Hematopoietic multipotent progenitor cell (in vitro differentiated cells): Measurements from ENCODE around the gene PROX2. TPM values are rescaled to one million over a fixed set of nuclear protein-coding genes. Genes with fewer than 3 reads are reported as not detected.
A peak's percentile ranks its signal among the peaks of the same experiment; 100 is the strongest.

Experiments
- DNase-seq, 3 donors: peaks; one replicate each; pipeline ENCODE4 v3.0.0-alpha.2; 2011 to 2015; ENCODE audit warnings: low read depth in 2 of 3, low spot score in 2 of 3
- total RNA-seq: library from RNA; depleted of rRNA; stranded (reverse); fragments of >200 nt; gene quantifications from one replicate; pipeline ENCODE4 v1.2.3, GENCODE V29; 2012

The PROX2 gene
- total RNA-seq, 1 donor: 0.27 TPM

GRCh38 chr14:74882103-74882920 is 6.4 kb upstream of the PROX2 start:
- peak in 2 of 3 donors; percentile 39 to 68 for DNase-seq

DNA sequence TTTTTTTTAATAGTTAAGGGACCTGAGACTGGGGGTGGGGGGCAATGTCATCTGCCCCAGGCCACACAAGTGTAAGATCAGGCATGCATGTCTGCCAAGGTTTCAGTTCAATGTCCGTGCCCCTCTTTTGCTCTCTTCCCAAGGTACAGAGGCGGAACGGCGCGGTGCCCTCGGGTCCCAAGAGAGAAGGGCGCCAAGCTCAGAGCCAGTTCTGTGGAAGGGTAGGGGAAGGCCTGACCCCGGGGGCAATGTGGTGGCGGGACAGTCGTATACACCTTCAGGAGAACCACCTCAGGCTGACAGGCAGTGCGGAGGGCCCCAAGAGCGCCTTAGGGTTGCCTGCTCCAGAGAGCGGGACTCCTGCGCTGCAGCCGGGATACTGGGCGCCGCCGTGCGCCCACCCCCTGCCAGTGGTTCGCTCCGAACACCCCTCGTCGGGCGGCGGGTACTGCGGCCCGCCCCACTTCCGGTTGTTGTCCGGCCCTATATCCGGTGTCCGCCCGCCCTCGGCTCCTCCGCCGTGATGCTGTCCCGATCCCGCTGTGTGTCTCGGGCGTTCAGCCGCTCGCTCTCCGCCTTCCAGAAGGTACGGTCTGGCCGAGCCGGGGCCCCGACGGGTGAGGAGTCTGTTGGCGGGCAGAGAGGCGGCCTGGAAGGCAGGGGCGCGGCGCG is 5.6 kb upstream of the PROX2 start, which contains the start of gene DLST:
Gene DLST, plus strand, starts transcription at position 486 of the 672 bp plus-strand sequence. Its CDS starts 38 bp downstream, at position 524.
- peak; percentile 71 to 84 (median 82) for DNase-seq

DNA sequence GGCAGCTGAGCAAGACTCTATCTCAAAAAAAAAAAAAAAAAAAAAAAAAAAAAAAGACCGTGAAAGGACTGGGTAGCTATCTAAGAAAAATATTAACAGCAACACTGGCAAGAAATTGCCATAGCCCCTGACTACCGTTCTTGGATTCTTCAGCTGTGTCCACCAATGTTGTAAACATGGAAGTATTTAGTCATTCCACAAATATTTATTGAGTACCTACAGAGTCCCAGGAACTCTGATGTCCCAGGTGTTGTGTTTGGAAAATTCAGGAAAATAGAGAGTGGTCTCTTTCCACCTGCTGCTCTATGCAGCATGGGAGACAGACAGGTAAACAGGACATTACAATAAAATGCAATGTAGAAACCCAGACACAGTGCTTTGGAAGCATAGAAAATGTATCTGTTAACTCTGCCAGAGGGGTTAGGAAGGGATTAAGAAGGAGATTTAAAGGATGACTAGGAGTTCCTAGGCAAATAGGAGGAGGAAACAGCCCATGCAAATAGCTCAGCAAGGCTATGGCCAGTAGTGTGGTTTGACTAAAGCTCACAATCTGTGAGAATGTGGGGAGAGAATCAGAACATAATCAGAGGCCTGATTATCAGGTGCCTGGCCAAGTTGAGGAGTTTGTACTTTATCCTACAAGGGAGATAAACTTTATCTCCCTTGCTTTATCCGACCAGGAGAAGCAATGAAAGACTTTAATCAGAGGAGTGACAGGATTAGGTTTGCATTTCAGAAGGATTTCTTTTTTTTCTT is 3.7 kb upstream of the PROX2 start:
- DNase-seq: no peak

- DNase-seq: no peak
Observed at GRCh38 chr14:74875204-74875603, 741 bp downstream of the PROX2 start.

- DNase-seq: no peak
Observed at GRCh38 chr14:74871819-74872218, 4.1 kb downstream of the PROX2 start.

- no peak for DNase-seq
Observed at GRCh38 chr14:74868739-74869138, 7.2 kb downstream of the PROX2 start.

- peak in 2 of 3 donors; percentile 53 to 85 for DNase-seq
Observed at GRCh38 chr14:74867673-74868072, 8.3 kb downstream of the PROX2 start.

DNA sequence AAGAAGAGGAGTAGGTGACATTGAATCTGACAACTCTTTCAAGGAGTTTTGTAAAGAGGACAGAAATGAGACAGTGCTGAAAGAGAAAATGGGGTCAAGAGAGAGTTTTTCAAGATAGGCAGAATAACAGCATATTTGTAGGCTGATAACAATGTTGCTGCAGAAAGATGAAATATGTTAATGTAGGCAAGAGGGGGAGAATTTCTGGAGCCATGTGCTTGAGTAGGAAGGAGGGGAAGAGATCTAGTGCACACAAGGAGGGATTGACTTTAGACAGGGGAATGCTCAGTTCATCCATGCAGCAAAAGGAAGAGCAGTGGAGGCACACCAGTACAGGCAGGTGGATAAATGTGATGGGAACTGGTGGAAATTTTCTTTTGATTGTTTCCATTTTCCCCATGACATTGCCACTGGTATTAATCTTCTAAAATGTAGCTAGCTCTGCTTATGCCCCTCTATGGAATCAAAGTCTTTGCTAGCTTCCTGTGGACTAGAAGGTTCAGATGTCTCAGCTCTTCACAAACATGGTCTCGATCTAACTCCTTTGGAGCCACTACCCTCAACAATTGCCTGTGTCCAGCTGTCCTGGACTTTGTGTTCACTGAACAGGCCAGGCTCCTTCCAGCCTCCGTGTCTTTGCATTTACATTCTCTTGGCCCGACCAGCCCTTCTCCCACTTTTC is 9.1 kb downstream of the PROX2 start:
- DNase-seq: no peak

DNA sequence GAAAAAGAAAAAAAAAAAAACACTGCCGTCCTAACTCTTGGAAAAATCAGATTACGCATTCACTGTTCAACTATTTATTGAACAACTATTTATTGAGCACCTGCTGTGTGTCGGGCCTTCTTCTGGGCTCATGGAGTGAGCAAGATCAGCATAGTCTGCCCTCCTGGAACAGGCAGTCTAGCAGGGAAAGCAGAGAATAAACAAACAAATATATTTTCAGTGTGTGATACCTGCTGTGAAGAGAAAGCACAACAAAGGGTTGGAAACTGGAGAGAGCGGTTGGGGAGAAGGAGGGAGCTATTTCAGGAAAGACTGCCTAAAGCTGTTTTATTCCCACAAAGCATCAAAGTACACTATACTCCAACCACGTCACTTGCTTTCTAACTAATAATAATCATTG is 10.8 kb downstream of the PROX2 start:
- no peak for DNase-seq

DNA sequence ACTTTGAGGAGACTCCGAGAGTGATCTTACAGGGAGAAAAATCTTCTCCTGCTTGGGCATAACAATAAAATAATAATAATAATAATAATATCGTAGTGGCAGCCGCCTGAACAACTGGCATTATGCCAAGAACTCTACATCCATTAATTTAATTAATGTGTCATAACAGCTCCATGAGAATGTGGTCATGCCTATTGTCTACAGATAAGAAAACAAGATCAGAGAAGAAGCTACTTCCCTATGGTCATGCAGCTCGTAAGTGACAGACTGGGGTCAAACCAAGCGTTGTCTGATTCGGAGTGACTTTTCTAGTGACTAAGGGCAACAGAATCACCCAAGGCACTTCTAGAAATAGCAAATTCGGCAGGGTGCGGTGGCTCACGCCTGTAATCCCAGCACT is 11.7 kb downstream of the PROX2 start:
- peak in 1 of 3 donors; percentile 28 for DNase-seq

- peak in 1 of 3 donors; percentile 50 for DNase-seq
Observed at GRCh38 chr14:74863274-74863673, 12.7 kb downstream of the PROX2 start.

DNA sequence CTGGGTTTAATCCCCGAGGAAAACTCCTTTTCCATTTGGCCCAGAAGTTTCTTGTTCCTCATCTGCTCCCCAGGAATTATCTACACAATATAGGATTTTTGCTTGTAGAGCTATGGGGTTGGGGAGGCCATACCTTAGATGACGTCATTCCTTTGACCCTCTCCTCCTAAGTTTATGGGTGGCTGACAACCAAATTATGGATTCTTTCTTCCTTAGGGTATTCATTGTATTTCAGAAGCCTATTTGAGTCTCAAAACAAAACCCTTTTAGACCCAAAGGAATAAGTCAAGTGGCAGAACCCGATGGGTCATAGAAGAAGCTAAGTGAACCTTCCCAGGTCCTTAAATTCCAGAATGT is 14.2 kb downstream of the PROX2 start:
- no peak for DNase-seq

GRCh38 chr14:74860899-74861733 is 14.8 kb downstream of the PROX2 start:
- peak; percentile 79 to 92 (median 79) for DNase-seq

- DNase-seq: no peak
Observed at GRCh38 chr14:74859757-74860552, 16.0 kb downstream of the PROX2 start.

DNA sequence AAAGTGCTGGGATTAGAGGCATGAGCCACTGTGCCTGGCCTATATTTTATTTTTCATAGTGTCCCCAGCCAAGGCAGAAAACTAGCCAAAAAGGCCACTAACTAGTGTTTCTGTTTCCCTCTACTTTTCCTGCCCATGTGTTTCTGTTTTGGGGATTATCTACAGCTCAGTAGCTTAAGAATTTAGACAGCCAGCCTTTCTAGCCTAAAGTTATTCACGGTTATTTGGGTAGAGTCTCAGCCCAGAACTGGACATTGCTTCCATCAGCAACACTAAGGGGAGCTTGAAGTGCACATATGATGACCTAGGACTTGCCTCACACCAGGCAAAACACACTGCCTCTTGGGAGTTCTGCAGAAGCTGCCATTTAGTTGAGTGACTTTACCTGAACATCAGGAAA is 17.9 kb downstream of the PROX2 start:
- no peak for DNase-seq

GRCh38 chr14:74856366-74856765 is 19.6 kb downstream of the PROX2 start:
- no peak for DNase-seq

DNA sequence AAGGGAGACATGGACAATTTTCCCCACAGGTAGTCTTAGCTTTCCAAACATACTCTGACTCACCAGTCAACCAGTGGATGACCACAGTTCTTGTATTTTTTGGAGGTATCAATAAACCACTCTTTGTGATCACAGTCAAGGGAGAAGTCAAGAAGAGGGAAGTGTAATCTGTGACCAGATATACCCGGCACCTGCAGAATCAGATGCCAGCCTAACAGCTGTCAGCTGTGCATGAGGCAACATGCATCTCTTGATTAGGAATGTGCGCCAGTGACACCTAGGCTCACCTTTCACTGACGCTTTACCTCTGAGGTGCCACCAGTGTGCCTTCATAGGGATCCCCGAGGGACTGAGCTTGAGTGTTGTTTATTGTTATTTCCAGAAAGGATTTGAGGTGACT is 20.0 kb downstream of the PROX2 start:
- DNase-seq: no peak

GRCh38 chr14:74855021-74855420 is 20.9 kb downstream of the PROX2 start:
- no peak for DNase-seq

GRCh38 chr14:74853581-74853980 is 22.4 kb downstream of the PROX2 start:
- DNase-seq: no peak
